ENCODE results near the gene SEM1.

The SEM1 gene

DNA sequence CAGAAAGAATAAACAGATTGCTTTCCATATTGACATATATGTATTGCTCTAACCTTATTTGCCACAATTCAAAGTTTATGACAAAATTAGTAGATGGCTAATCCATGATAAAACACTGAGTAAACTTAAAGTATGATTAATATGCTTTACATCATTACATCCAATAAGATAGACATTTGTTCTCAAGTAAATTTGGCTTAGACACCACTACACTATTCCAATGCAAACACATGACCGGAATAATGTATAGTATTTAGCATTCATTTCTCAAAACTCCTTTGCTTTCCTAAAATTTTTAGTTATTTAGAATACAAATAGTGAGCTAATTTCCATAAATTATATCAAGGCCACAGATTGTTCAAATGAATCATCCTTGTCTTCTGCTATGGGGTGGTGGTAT, 20.2 kb downstream of the SEM1 start:
- TF ChIP-seq, protein P1, sequence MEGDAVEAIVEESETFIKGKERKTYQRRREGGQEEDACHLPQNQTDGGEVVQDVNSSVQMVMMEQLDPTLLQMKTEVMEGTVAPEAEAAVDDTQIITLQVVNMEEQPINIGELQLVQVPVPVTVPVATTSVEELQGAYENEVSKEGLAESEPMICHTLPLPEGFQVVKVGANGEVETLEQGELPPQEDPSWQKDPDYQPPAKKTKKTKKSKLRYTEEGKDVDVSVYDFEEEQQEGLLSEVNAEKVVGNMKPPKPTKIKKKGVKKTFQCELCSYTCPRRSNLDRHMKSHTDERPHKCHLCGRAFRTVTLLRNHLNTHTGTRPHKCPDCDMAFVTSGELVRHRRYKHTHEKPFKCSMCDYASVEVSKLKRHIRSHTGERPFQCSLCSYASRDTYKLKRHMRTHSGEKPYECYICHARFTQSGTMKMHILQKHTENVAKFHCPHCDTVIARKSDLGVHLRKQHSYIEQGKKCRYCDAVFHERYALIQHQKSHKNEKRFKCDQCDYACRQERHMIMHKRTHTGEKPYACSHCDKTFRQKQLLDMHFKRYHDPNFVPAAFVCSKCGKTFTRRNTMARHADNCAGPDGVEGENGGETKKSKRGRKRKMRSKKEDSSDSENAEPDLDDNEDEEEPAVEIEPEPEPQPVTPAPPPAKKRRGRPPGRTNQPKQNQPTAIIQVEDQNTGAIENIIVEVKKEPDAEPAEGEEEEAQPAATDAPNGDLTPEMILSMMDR (IDR thresholded peaks at IDR 0.05; ENCODE audit: low read depth, low read length, missing control alignments), result no peak
- no peak overlapping the region for H3K4me3 ChIP-seq (ENCODE audit: low read depth, low read length)
- H3K27me3 ChIP-seq (replicated peaks), result no peaks in the 10 kb centered on the region
- no peak overlapping the region for H3K27ac ChIP-seq
- in situ Hi-C loops (cut with HindIII; ENCODE audit: low pct_ligation_motif_present, low sequenced_read_pairs), result no loop called here
- no peak for DNase-seq
- H3K36me3 ChIP-seq (replicated peaks), result peaks cover 2% of the 10 kb centered on the region

DNA sequence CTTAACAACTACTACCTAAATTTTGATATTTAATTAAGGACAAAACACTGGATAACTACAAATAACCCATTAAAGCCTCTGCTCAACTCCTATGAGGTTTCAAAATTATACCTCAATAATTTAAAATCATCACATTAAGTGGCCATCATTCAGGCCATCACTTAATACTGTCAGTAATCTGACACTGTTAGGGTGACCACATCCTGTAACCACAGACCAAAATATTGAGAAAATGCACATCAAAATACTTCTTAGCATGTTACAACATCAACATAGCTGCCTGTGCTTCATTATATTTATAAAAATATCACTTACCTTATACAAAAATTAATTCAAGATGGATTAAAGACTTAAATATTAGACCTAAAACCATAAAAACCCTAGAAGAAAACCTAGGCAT, 23.3 kb downstream of the SEM1 start:
- in situ Hi-C loops (cut with HindIII; ENCODE audit: low pct_ligation_motif_present, low sequenced_read_pairs), result no loop called here
- H3K27me3 ChIP-seq (replicated peaks), result no peaks in the 10 kb centered on the region
- H3K4me3 ChIP-seq (ENCODE audit: low read depth, low read length), result no peak overlapping the region
- peaks cover 2% of the 10 kb centered on the region for H3K36me3 ChIP-seq (replicated peaks)
- H3K27ac ChIP-seq, result no peak overlapping the region
- no peak for DNase-seq
- TF ChIP-seq, protein P1 (IDR thresholded peaks at IDR 0.05; ENCODE audit: low read depth, low read length, missing control alignments), result no peak

DNA sequence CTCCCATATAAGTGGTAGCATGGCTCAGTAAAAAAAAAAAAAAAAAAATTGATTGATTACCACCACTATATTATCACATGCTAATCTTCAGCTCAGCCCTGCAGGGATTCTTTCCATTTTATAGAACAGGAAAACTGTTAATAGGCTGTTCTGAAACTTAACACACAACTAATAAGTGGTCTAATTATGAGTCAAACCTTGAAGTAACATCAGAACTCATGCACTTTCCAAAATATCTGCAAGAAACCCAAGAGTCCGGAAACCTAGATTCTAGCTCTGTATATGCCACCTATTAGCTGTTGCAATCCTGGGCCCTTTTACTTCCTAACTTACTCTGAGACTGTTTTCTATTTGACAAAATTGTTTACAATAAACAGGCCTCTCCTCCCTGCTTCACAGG, 23.9 kb downstream of the SEM1 start:
- in situ Hi-C loops (cut with HindIII; ENCODE audit: low pct_ligation_motif_present, low sequenced_read_pairs), result no loop called here
- no peak overlapping the region for H3K4me3 ChIP-seq (ENCODE audit: low read depth, low read length)
- DNase-seq, result no peak
- no peak overlapping the region for H3K27ac ChIP-seq
- H3K27me3 ChIP-seq (replicated peaks), result no peaks in the 10 kb centered on the region
- H3K36me3 ChIP-seq (replicated peaks), result peaks cover 2% of the 10 kb centered on the region
- TF ChIP-seq, protein P1 (IDR thresholded peaks at IDR 0.05; ENCODE audit: low read depth, low read length, missing control alignments), result no peak

DNA sequence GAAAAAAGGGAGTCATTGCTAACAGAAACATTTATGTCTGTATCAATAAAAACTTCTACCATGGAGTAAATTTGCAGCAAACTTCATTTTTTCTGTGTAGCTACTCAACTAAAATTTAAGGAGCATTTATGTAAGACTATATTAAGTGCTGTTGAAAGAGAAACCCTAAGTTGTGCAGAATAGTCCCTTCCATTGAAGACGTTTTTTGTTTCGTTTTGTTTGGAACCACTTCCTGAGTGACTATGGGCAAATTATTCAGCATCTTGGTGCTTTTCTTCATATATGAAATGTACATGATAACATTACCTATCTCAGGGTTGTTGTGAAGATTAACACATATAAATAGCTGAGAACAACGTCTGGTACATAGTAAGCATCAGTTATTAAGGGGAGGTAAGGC, 24.3 kb downstream of the SEM1 start:
- no peaks in the 10 kb centered on the region for H3K27me3 ChIP-seq (replicated peaks)

DNA sequence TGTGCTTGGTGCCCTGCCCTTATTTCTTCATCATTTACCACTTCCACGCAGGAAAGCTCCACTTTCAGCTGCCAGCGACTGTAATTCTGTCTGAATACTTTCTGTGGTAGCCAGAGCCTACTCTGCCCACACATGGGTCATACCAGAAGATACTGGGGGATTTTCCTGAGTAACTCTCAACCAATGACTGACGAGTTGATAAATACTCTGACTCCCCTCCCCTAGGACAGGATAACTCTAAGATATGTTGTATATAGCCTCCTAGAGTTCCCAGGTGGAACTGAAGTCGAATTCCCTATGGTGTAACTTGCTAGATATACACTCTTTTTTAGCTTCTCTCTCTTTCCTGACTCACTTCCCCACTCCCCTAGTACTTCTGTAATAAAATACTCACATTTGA, 29.8 kb downstream of the SEM1 start:
- no peak for DNase-seq
- Histone ChIP-seq H3K27me3 (replicated peaks) (no peaks in the 10 kb centered on the region), H3K27ac (no peak overlapping the region), H3K36me3 (replicated peaks) (no peaks in the 10 kb centered on the region), H3K4me3 (ENCODE audit: low read depth, low read length) (no peak overlapping the region)
- TF ChIP-seq, protein P1 (IDR thresholded peaks at IDR 0.05; ENCODE audit: low read depth, low read length, missing control alignments), result no peak
- in situ Hi-C loops (cut with HindIII; ENCODE audit: low pct_ligation_motif_present, low sequenced_read_pairs), result no loop called here

More for the DNA sequence above, 24.3 kb downstream of the SEM1 start:
- Histone ChIP-seq H3K4me3 (ENCODE audit: low read depth, low read length) (no peak overlapping the region), H3K27ac (no peak overlapping the region), H3K36me3 (replicated peaks) (peaks cover 2% of the 10 kb centered on the region)
- DNase-seq, result no peak
- in situ Hi-C loops (cut with HindIII; ENCODE audit: low pct_ligation_motif_present, low sequenced_read_pairs), result no loop called here
- TF ChIP-seq, protein P1 (IDR thresholded peaks at IDR 0.05; ENCODE audit: low read depth, low read length, missing control alignments), result no peak

DNA sequence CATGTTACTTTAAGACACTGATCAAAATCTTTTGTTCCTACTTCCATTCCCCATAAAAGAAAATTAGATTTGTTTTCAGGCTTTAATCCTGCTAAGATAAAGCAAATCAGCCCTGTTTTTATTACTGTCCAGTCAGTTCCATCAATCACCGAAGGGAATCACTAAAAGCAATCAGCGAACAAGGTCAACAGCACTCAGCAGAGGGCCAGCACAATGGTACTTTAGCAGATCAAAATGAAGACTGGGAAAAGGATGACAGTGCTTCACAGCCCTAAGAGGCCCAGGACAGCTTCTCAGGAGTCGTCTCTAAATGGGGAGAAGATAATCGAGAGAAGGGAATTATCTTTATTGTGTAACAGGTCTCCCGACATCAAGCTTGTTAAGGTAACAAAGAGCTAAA, 32.7 kb downstream of the SEM1 start:
- in situ Hi-C loops (cut with HindIII; ENCODE audit: low pct_ligation_motif_present, low sequenced_read_pairs), result no loop called here
- Histone ChIP-seq H3K27ac (no peak overlapping the region), H3K36me3 (replicated peaks) (no peaks in the 10 kb centered on the region), H3K27me3 (replicated peaks) (no peaks in the 10 kb centered on the region), H3K4me3 (ENCODE audit: low read depth, low read length) (no peak overlapping the region)
- TF ChIP-seq, protein P1 (IDR thresholded peaks at IDR 0.05; ENCODE audit: low read depth, low read length, missing control alignments), result no peak
- DNase-seq, result no peak
